HepG2 (cell line): ENCODE results near the gene GFRA3. TPM values are rescaled to one million over a fixed set of nuclear protein-coding genes. Genes with fewer than 3 reads are reported as not detected.
A peak's percentile ranks its signal among the peaks of the same experiment; 100 is the strongest.

Source experiments
- ATAC-seq: fragments of 200-7000 bp; cut with Tn5 transposase; 3 replicates; pipeline ENCODE4 v1.9.1; 2020; ENCODE audit warnings: mild to moderate bottlenecking, moderate library complexity
- BruUV-seq: library from RNA; stranded (reverse); fragments of 400-500 nt; replicated peaks from 2 replicates; lab custom pipeline; 2021; lab: Mats Ljungman, UMichigan
- CTCF ChIA-PET: fragments of 300-600 bp; formaldehyde crosslinking; extraction: SDS; loops from one replicate; lab custom pipeline; 2021; ENCODE audit warnings: low total read pairs, inconsistent platforms, low intra/inter-chr PET ratio; lab: Yijun Ruan, JAX
- POLR2A ChIA-PET: fragments of 350-600 bp; sonication (Branson Sonifier 250); formaldehyde crosslinking; loops from one replicate; lab custom pipeline; 2020; ENCODE audit warnings: antibody characterized with exemption, inconsistent platforms; lab: Yijun Ruan, JAX
- DNase-seq: peaks from one replicate; pipeline ENCODE4 v3.0.0-alpha.2; 2015; ENCODE audit warnings: low spot score
- FAIRE-seq: peaks from 3 replicates; lab custom pipeline; 2011; peaks lifted over from hg19 to GRCh38; lab: Jason Lieb, UNC
- H2AFZ ChIP-seq: one replicate; pipeline ENCODE4 v1.6.1; 2011; ENCODE audit warnings: low read length, inconsistent platforms
- H3K27ac ChIP-seq: fragments of 300-600 bp; 3 replicates; pipeline ENCODE4 v1.8.0; 2011; ENCODE audit warnings: mixed run types, mild to moderate bottlenecking, mixed read lengths, low read length, inconsistent platforms; ENCODE audit not compliant: insufficient read depth; ENCODE audit errors: extremely low read length
- H3K27me3 ChIP-seq, 2 experiments: fragments of 200-600 bp in 1 of 2; 2 replicates in 1 of 2; 3 replicates in 1 of 2; pipeline versions ENCODE4 v1.6.0 to v1.8.0; 2011; ENCODE audit warnings: low read length in 2 of 2, mild to moderate bottlenecking in 2 of 2, moderate library complexity in 2 of 2, inconsistent platforms in 1 of 2; ENCODE audit not compliant: insufficient read depth in 2 of 2, control insufficient read depth in 1 of 2
- H3K36me3 ChIP-seq, 2 experiments: fragments of 200-600 bp in 1 of 2; replicated peaks in 1 of 2; 2 replicates in 1 of 2; 3 replicates in 1 of 2; pipeline versions ENCODE4 v1.5.1 to v1.8.0; 2011; ENCODE audit warnings: low read length in 2 of 2, inconsistent platforms in 1 of 2; ENCODE audit not compliant: insufficient read depth in 2 of 2, control insufficient read depth in 1 of 2
- H3K4me1 ChIP-seq: 2 replicates; pipeline ENCODE4 v1.5.1; 2012; ENCODE audit warnings: low read length, inconsistent platforms; ENCODE audit not compliant: insufficient read depth
- H3K4me2 ChIP-seq: 2 replicates; pipeline ENCODE4 v1.6.0; 2011; ENCODE audit warnings: low read depth, low read length, inconsistent platforms
- H3K4me3 ChIP-seq, 3 experiments: fragments of 200-600 bp in 1 of 3; sonication (generic), shearing (Covaris generic) in 1 of 3; replicated peaks in 1 of 3; 2 replicates each; pipeline ENCODE4 v1.5.1; 2011 to 2016; ENCODE audit warnings: low read length in 3 of 3, inconsistent platforms in 2 of 3, low read depth in 2 of 3, mild to moderate bottlenecking in 2 of 3, control low read depth in 1 of 3, mixed read lengths in 1 of 3; ENCODE audit not compliant: insufficient read depth in 1 of 3
- H3K79me2 ChIP-seq: one replicate; pipeline ENCODE4 v1.6.1; 2011; ENCODE audit warnings: low read length, inconsistent platforms; ENCODE audit not compliant: insufficient read depth
- H3K9ac ChIP-seq: 2 replicates; pipeline ENCODE4 v1.6.0; 2011; ENCODE audit warnings: mild to moderate bottlenecking, low read depth, low read length, inconsistent platforms; ENCODE audit not compliant: insufficient read depth
- H3K9me3 ChIP-seq: 2 replicates; pipeline ENCODE4 v1.5.1; 2012; ENCODE audit warnings: mild to moderate bottlenecking, low read length
- H4K20me1 ChIP-seq: 2 replicates; pipeline ENCODE4 v1.6.0; 2011; ENCODE audit warnings: inconsistent platforms, mild to moderate bottlenecking, low read length, moderate library complexity; ENCODE audit not compliant: insufficient read depth
- ASH2L ChIP-seq: fragments of 300-600, 200-600 bp; sonication (generic); IDR thresholded peaks from 2 replicates; pipeline ENCODE4 v1.7.0; 2017; ENCODE audit warnings: low read depth, mild to moderate bottlenecking, moderate library complexity, mixed read lengths, low read length; ENCODE audit not compliant: insufficient read length
- ATF1 ChIP-seq: IDR thresholded peaks from 2 replicates; pipeline ENCODE4 v1.6.1; 2016; ENCODE audit warnings: mild to moderate bottlenecking, control low read depth
- ATF7 ChIP-seq, 2 experiments: fragments of 450-650 bp in 1 of 2; sonication (generic) in 1 of 2; formaldehyde crosslinking in 1 of 2; IDR thresholded peaks; 2 replicates each; pipeline versions ENCODE4 v1.4.0 to v1.6.1; 2016 to 2020; ENCODE audit warnings: antibody characterized with exemption in 1 of 2, mild to moderate bottlenecking in 1 of 2, missing genetic modification reagents in 1 of 2
- CAMTA2 ChIP-seq: sonication (generic); formaldehyde crosslinking; IDR thresholded peaks from 2 replicates; pipeline ENCODE4 v1.4.0; 2020; ENCODE audit warnings: mild to moderate bottlenecking, missing genetic modification reagents, borderline replicate concordance
- ELF1 ChIP-seq: sonication (generic); formaldehyde crosslinking; IDR thresholded peaks from 2 replicates; pipeline ENCODE4 v1.4.0; 2020; ENCODE audit warnings: missing genetic modification reagents
- ELF3 ChIP-seq: IDR thresholded peaks from 2 replicates; pipeline ENCODE4 v1.6.1; 2016; ENCODE audit warnings: missing genetic modification reagents, missing compliant biosample characterization
- HOXA5 ChIP-seq: sonication (generic); formaldehyde crosslinking; IDR thresholded peaks from 2 replicates; pipeline ENCODE4 v1.4.0; 2020; ENCODE audit warnings: missing genetic modification reagents
- PBX2 ChIP-seq: IDR thresholded peaks from 2 replicates; pipeline ENCODE4 v1.6.1; 2016; ENCODE audit warnings: control low read depth
- RXRB ChIP-seq: IDR thresholded peaks from 2 replicates; pipeline ENCODE4 v1.6.1; 2016; ENCODE audit warnings: borderline replicate concordance, missing genetic modification reagents, missing compliant biosample characterization
- SKIL ChIP-seq: sonication (generic); formaldehyde crosslinking; IDR thresholded peaks from 2 replicates; pipeline ENCODE4 v1.8.0; 2022; ENCODE audit warnings: missing genetic modification reagents, mild to moderate bottlenecking, moderate library complexity, borderline replicate concordance
- TP53 ChIP-seq: sonication (generic); formaldehyde crosslinking; conservative IDR thresholded peaks from 2 replicates; pipeline ENCODE4 v1.4.0; 2020; ENCODE audit warnings: missing genetic modification reagents
- ZNF10 ChIP-seq: sonication (generic); formaldehyde crosslinking; IDR thresholded peaks from 2 replicates; pipeline ENCODE4 v1.4.0; 2020; ENCODE audit warnings: mild to moderate bottlenecking, low read depth, missing genetic modification reagents, borderline replicate concordance
- ZNF451 ChIP-seq: sonication (generic); formaldehyde crosslinking; IDR thresholded peaks from 2 replicates; pipeline ENCODE4 v1.5.0; 2020; ENCODE audit warnings: mild to moderate bottlenecking, missing genetic modification reagents
- ZNF549 ChIP-seq: sonication (generic); formaldehyde crosslinking; IDR thresholded peaks from 2 replicates; pipeline ENCODE4 v1.5.0; 2020; ENCODE audit warnings: missing genetic modification reagents
- ZNF883 ChIP-seq: sonication (generic); formaldehyde crosslinking; IDR thresholded peaks from 2 replicates; pipeline ENCODE4 v1.5.1; 2020; ENCODE audit warnings: mild to moderate bottlenecking, missing genetic modification reagents; ENCODE audit errors: not compliant biosample characterization
- ZNF891 ChIP-seq: sonication (generic); formaldehyde crosslinking; IDR thresholded peaks from 2 replicates; pipeline ENCODE4 v1.5.0; 2020; ENCODE audit warnings: mild to moderate bottlenecking, missing genetic modification reagents
- WGBS: methylation state at CpG from one replicate; pipeline ENCODE4 v1.1.6; 2017; ENCODE audit warnings: low lambda C conversion rate; 5-methylcytosine and 5-hydroxymethylcytosine counted together
- in situ Hi-C: cut with HindIII; loops from 2 replicates; pipeline ENCODE4 v1.10.0; 2017; ENCODE audit warnings: low pct_unique_long_range_greater_than_20kb; ENCODE audit not compliant: extremely low pct_ligation_motif_present
- intact Hi-C: fragments of 100-400 bp; cut with micrococcal nuclease; formaldehyde crosslinking; loops from one replicate; pipeline ENCODE4 v1.10.0; 2022; ENCODE audit not compliant: unreplicated experiment
- polyA plus RNA-seq, 8 experiments: library from polyadenylated mRNA; depleted of rRNA in 3 of 8; stranded (reverse) in 7 of 8; unstranded in 1 of 8; fragments of >200 nt; fragmentation: Illumina TruSeq in 4 of 8; extraction: Trizol in 4 of 8; gene quantifications; 2 replicates each; pipeline versions ENCODE4 v1.2.1 to v1.2.3, GENCODE V29; 2011 to 2016; ENCODE audit warnings: low read depth in 4 of 8, missing spikeins in 1 of 8, mixed read lengths in 1 of 8; ENCODE audit not compliant: insufficient read depth in 1 of 8
- total RNA-seq, 5 experiments: library from RNA; depleted of rRNA; stranded (reverse); fragments of >200 nt; fragmentation: Illumina TruSeq; extraction: Trizol; gene quantifications; 2 replicates each; pipeline ENCODE4 v1.2.3, GENCODE V29; 2016; ENCODE audit warnings: low read depth in 1 of 5
- TF ChIP-seq, protein P1 (sequence below): conservative IDR thresholded peaks from 2 replicates; pipeline ENCODE4 v1.6.1; 2018; ENCODE audit warnings: missing genetic modification reagents
- TF ChIP-seq, protein P2 (sequence below): IDR thresholded peaks from 2 replicates; pipeline ENCODE4 v1.6.1; 2018; ENCODE audit warnings: missing genetic modification reagents, mild to moderate bottlenecking, missing compliant biosample characterization
- TF ChIP-seq, protein P3 (sequence below): sonication (generic); formaldehyde crosslinking; IDR thresholded peaks from 2 replicates; pipeline ENCODE4 v1.9.0; 2021; ENCODE audit warnings: missing genetic modification reagents, mild to moderate bottlenecking, borderline replicate concordance

Gene GFRA3
- total and polyA plus RNA-seq, 2 of the 13 experiments (the other 11 are each of a cell fraction or from before 2014, with no cell fraction given) = 0.27 to 0.30 TPM

DNA sequence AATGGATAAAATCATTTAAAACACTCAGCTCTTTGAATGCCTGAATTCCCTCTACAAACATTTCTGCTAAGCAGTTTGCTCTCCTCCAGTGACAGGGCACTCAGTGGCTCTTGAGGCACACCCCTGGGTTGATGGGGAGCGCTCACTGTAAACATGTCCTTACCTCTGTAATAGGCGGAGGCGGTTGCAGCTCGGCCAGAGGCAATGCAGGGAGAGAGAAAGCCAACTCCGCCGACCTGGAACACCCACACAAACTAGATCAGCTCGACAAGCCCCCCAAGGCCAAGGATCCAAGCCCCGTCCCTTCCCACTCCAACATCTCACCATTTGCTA, 61.6 kb downstream of the GFRA3 start:
- BruUV-seq = TSS peak; percentile 82
- ATAC-seq (peak; percentile 33), FAIRE-seq (no peak), DNase-seq (no peak)
- Histone ChIP-seq H3K27ac (peak overlapping the region; percentile 83), H3K79me2 (peaks cover 37% of the 10 kb centered on the region), H3K36me3 (peaks cover 5 to 14% of the 10 kb centered on the region in 2 experiments; a peak in 4 of 5 replicates), H3K27me3 (no peaks in the 10 kb centered on the region; a peak in 1 of 5 replicates), H2AFZ (peak overlapping the region; percentile 76), H3K9ac (peak overlapping the region; percentile 95), H3K4me3 (peak overlapping the region; percentile 79 to 98 (median 97)), H3K9me3 (no peaks in the 10 kb centered on the region), H3K4me2 (peak overlapping the region; percentile 67), H3K4me1 (peaks cover 20% of the 10 kb centered on the region), H4K20me1 (no peaks in the 10 kb centered on the region)
- WGBS = 0% methylated on average over 2 of the region's 8 CpGs
- POLR2A ChIA-PET = interaction anchor here (0.8 to 1.8 kb wide), 7 partner anchors 28 to 127 kb away, joined by 3 to 7 read pairs (median 4); partner anchors contain the start of genes CDC25C, FAM53C and KIF20A
- intact Hi-C loops (loop anchor here (1.0 kb wide), 1 partner anchor 34 kb away; the partner anchor contains the start of gene BRD8), in situ Hi-C loops (no loop called here)
- CTCF ChIA-PET = no interaction called here
- TF ChIP-seq ASH2L (no peak), ZNF10 (CRISPR knock-in tag) (no peak), ZNF549 (CRISPR knock-in tag) (no peak), SKIL (CRISPR knock-in tag) (no peak), RXRB (no peak), ATF7 (IDR thresholded peaks at IDR 0.05) (no peak), ATF7 (CRISPR knock-in tag; IDR thresholded peaks at IDR 0.05) (no peak), ELF3 (no peak), ZNF891 (CRISPR knock-in tag) (no peak), HOXA5 (CRISPR knock-in tag) (no peak), CAMTA2 (CRISPR knock-in tag) (no peak), ZNF451 (CRISPR knock-in tag) (no peak), ELF1 (CRISPR knock-in tag) (no peak), ATF1 (CRISPR knock-in tag) (no peak), PBX2 (CRISPR knock-in tag) (no peak; the same call in 1 of the 2 replicates), TP53 (CRISPR knock-in tag) (no peak), ZNF883 (CRISPR knock-in tag) (peak; percentile 52)
- TF ChIP-seq, protein P1, sequence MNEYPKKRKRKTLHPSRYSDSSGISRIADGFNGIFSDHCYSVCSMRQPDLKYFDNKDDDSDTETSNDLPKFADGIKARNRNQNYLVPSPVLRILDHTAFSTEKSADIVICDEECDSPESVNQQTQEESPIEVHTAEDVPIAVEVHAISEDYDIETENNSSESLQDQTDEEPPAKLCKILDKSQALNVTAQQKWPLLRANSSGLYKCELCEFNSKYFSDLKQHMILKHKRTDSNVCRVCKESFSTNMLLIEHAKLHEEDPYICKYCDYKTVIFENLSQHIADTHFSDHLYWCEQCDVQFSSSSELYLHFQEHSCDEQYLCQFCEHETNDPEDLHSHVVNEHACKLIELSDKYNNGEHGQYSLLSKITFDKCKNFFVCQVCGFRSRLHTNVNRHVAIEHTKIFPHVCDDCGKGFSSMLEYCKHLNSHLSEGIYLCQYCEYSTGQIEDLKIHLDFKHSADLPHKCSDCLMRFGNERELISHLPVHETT (CRISPR knock-in tag) = no peak
- TF ChIP-seq, protein P2, sequence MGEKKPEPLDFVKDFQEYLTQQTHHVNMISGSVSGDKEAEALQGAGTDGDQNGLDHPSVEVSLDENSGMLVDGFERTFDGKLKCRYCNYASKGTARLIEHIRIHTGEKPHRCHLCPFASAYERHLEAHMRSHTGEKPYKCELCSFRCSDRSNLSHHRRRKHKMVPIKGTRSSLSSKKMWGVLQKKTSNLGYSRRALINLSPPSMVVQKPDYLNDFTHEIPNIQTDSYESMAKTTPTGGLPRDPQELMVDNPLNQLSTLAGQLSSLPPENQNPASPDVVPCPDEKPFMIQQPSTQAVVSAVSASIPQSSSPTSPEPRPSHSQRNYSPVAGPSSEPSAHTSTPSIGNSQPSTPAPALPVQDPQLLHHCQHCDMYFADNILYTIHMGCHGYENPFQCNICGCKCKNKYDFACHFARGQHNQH (CRISPR knock-in tag) = no peak
- TF ChIP-seq, protein P3, sequence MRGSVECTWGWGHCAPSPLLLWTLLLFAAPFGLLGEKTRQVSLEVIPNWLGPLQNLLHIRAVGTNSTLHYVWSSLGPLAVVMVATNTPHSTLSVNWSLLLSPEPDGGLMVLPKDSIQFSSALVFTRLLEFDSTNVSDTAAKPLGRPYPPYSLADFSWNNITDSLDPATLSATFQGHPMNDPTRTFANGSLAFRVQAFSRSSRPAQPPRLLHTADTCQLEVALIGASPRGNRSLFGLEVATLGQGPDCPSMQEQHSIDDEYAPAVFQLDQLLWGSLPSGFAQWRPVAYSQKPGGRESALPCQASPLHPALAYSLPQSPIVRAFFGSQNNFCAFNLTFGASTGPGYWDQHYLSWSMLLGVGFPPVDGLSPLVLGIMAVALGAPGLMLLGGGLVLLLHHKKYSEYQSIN (CRISPR knock-in tag) = no peak
